HepG2 (cell line): ENCODE results near the gene MS4A6E. TPM values are rescaled to one million over a fixed set of nuclear protein-coding genes. Genes with fewer than 3 reads are reported as not detected.

Experiments used
- ATAC-seq: fragments of 200-7000 bp; cut with Tn5 transposase; 3 replicates; pipeline ENCODE4 v1.9.1; 2020; ENCODE audit warnings: mild to moderate bottlenecking, moderate library complexity
- BruUV-seq: library from RNA; stranded (reverse); fragments of 400-500 nt; replicated peaks from 2 replicates; lab custom pipeline; 2021; lab: Mats Ljungman, UMichigan
- CTCF ChIA-PET: fragments of 300-600 bp; formaldehyde crosslinking; extraction: SDS; loops from one replicate; lab custom pipeline; 2021; ENCODE audit warnings: low total read pairs, inconsistent platforms, low intra/inter-chr PET ratio; lab: Yijun Ruan, JAX
- POLR2A ChIA-PET: fragments of 350-600 bp; sonication (Branson Sonifier 250); formaldehyde crosslinking; loops from one replicate; lab custom pipeline; 2020; ENCODE audit warnings: antibody characterized with exemption, inconsistent platforms; lab: Yijun Ruan, JAX
- DNase-seq: peaks from one replicate; pipeline ENCODE4 v3.0.0-alpha.2; 2015; ENCODE audit warnings: low spot score
- FAIRE-seq: peaks from 3 replicates; lab custom pipeline; 2011; peaks lifted over from hg19 to GRCh38; lab: Jason Lieb, UNC
- H2AFZ ChIP-seq: one replicate; pipeline ENCODE4 v1.6.1; 2011; ENCODE audit warnings: low read length, inconsistent platforms
- H3K27ac ChIP-seq: fragments of 300-600 bp; 3 replicates; pipeline ENCODE4 v1.8.0; 2011; ENCODE audit warnings: mixed run types, mild to moderate bottlenecking, mixed read lengths, low read length, inconsistent platforms; ENCODE audit not compliant: insufficient read depth; ENCODE audit errors: extremely low read length
- H3K27me3 ChIP-seq, 2 experiments: fragments of 200-600 bp in 1 of 2; 2 replicates in 1 of 2; 3 replicates in 1 of 2; pipeline versions ENCODE4 v1.6.0 to v1.8.0; 2011; ENCODE audit warnings: low read length in 2 of 2, mild to moderate bottlenecking in 2 of 2, moderate library complexity in 2 of 2, inconsistent platforms in 1 of 2; ENCODE audit not compliant: insufficient read depth in 2 of 2, control insufficient read depth in 1 of 2
- H3K36me3 ChIP-seq, 2 experiments: fragments of 200-600 bp in 1 of 2; replicated peaks in 1 of 2; 2 replicates in 1 of 2; 3 replicates in 1 of 2; pipeline versions ENCODE4 v1.5.1 to v1.8.0; 2011; ENCODE audit warnings: low read length in 2 of 2, inconsistent platforms in 1 of 2; ENCODE audit not compliant: insufficient read depth in 2 of 2, control insufficient read depth in 1 of 2
- H3K4me1 ChIP-seq: 2 replicates; pipeline ENCODE4 v1.5.1; 2012; ENCODE audit warnings: low read length, inconsistent platforms; ENCODE audit not compliant: insufficient read depth
- H3K4me2 ChIP-seq: 2 replicates; pipeline ENCODE4 v1.6.0; 2011; ENCODE audit warnings: low read depth, low read length, inconsistent platforms
- H3K4me3 ChIP-seq, 3 experiments: fragments of 200-600 bp in 1 of 3; sonication (generic), shearing (Covaris generic) in 1 of 3; replicated peaks in 1 of 3; 2 replicates each; pipeline ENCODE4 v1.5.1; 2011 to 2016; ENCODE audit warnings: low read length in 3 of 3, inconsistent platforms in 2 of 3, low read depth in 2 of 3, mild to moderate bottlenecking in 2 of 3, control low read depth in 1 of 3, mixed read lengths in 1 of 3; ENCODE audit not compliant: insufficient read depth in 1 of 3
- H3K79me2 ChIP-seq: one replicate; pipeline ENCODE4 v1.6.1; 2011; ENCODE audit warnings: low read length, inconsistent platforms; ENCODE audit not compliant: insufficient read depth
- H3K9ac ChIP-seq: 2 replicates; pipeline ENCODE4 v1.6.0; 2011; ENCODE audit warnings: mild to moderate bottlenecking, low read depth, low read length, inconsistent platforms; ENCODE audit not compliant: insufficient read depth
- H3K9me3 ChIP-seq: 2 replicates; pipeline ENCODE4 v1.5.1; 2012; ENCODE audit warnings: mild to moderate bottlenecking, low read length
- H4K20me1 ChIP-seq: 2 replicates; pipeline ENCODE4 v1.6.0; 2011; ENCODE audit warnings: inconsistent platforms, mild to moderate bottlenecking, low read length, moderate library complexity; ENCODE audit not compliant: insufficient read depth
- BORCS8-MEF2B ChIP-seq: sonication (generic); formaldehyde crosslinking; IDR thresholded peaks from 2 replicates; pipeline ENCODE4 v1.8.0; 2022; ENCODE audit warnings: mild to moderate bottlenecking, missing genetic modification reagents
- HMG20A ChIP-seq: IDR thresholded peaks from 2 replicates; pipeline ENCODE4 v1.6.1; 2016; ENCODE audit warnings: borderline replicate concordance
- IRF2 ChIP-seq: IDR thresholded peaks from 2 replicates; pipeline ENCODE4 v1.6.1; 2018; ENCODE audit warnings: missing genetic modification reagents, missing compliant biosample characterization
- MAFF ChIP-seq: IDR thresholded peaks from 2 replicates; pipeline ENCODE4 v1.6.1; 2011; ENCODE audit warnings: low read depth, low read length, improper control_type of control experiment
- PCBP1 ChIP-seq: fragments of 200-400 bp; formaldehyde crosslinking; IDR thresholded peaks from 2 replicates; pipeline ENCODE4 v1.6.1; 2017; ENCODE audit warnings: mild to moderate bottlenecking, low read depth, low read length, borderline replicate concordance
- RCOR2 ChIP-seq: IDR thresholded peaks from 2 replicates; pipeline ENCODE4 v1.6.1; 2016; ENCODE audit warnings: missing biosample characterization, missing genetic modification reagents
- SMC3 ChIP-seq: IDR thresholded peaks from 2 replicates; pipeline ENCODE4 v1.6.1; 2011; ENCODE audit warnings: low read length, improper control_type of control experiment
- TBP ChIP-seq: sonication (generic); formaldehyde crosslinking; IDR thresholded peaks from 2 replicates; pipeline ENCODE4 v1.5.0; 2020; ENCODE audit warnings: missing genetic modification reagents
- ZBTB21 ChIP-seq: sonication (generic); formaldehyde crosslinking; IDR thresholded peaks from 2 replicates; pipeline ENCODE4 v1.4.0; 2020; ENCODE audit warnings: missing genetic modification reagents
- ZFX ChIP-seq: sonication (generic); formaldehyde crosslinking; IDR thresholded peaks from 2 replicates; pipeline ENCODE4 v1.4.0; 2020; ENCODE audit warnings: mild to moderate bottlenecking, low read depth, missing genetic modification reagents, moderate library complexity
- ZFYVE20 ChIP-seq: sonication (generic); formaldehyde crosslinking; IDR thresholded peaks from 2 replicates; pipeline ENCODE4 v1.8.0; 2023; ENCODE audit warnings: low read depth, mild to moderate bottlenecking, moderate library complexity, missing genetic modification reagents, borderline replicate concordance
- ZNF75D ChIP-seq: sonication (generic); formaldehyde crosslinking; IDR thresholded peaks from 2 replicates; pipeline ENCODE4 v1.8.1; 2023; ENCODE audit warnings: missing genetic modification reagents, mild to moderate bottlenecking, borderline replicate concordance
- ZSCAN25 ChIP-seq: sonication (generic); formaldehyde crosslinking; IDR thresholded peaks from 2 replicates; pipeline ENCODE4 v1.8.0; 2022; ENCODE audit warnings: mild to moderate bottlenecking, missing genetic modification reagents
- ZSCAN30 ChIP-seq: sonication (generic); formaldehyde crosslinking; IDR thresholded peaks from 2 replicates; pipeline ENCODE4 v1.5.0; 2020; ENCODE audit warnings: mild to moderate bottlenecking, missing genetic modification reagents
- WGBS: methylation state at CpG from one replicate; pipeline ENCODE4 v1.1.6; 2017; ENCODE audit warnings: low lambda C conversion rate; 5-methylcytosine and 5-hydroxymethylcytosine counted together
- in situ Hi-C: cut with HindIII; loops from 2 replicates; pipeline ENCODE4 v1.10.0; 2017; ENCODE audit warnings: low pct_unique_long_range_greater_than_20kb; ENCODE audit not compliant: extremely low pct_ligation_motif_present
- intact Hi-C: fragments of 100-400 bp; cut with micrococcal nuclease; formaldehyde crosslinking; loops from one replicate; pipeline ENCODE4 v1.10.0; 2022; ENCODE audit not compliant: unreplicated experiment
- polyA plus RNA-seq, 8 experiments: library from polyadenylated mRNA; depleted of rRNA in 3 of 8; stranded (reverse) in 7 of 8; unstranded in 1 of 8; fragments of >200 nt; fragmentation: Illumina TruSeq in 4 of 8; extraction: Trizol in 4 of 8; gene quantifications; 2 replicates each; pipeline versions ENCODE4 v1.2.1 to v1.2.3, GENCODE V29; 2011 to 2016; ENCODE audit warnings: low read depth in 4 of 8, missing spikeins in 1 of 8, mixed read lengths in 1 of 8; ENCODE audit not compliant: insufficient read depth in 1 of 8
- total RNA-seq, 5 experiments: library from RNA; depleted of rRNA; stranded (reverse); fragments of >200 nt; fragmentation: Illumina TruSeq; extraction: Trizol; gene quantifications; 2 replicates each; pipeline ENCODE4 v1.2.3, GENCODE V29; 2016; ENCODE audit warnings: low read depth in 1 of 5
- TF ChIP-seq, protein P1 (sequence below): sonication (generic); formaldehyde crosslinking; IDR thresholded peaks from 2 replicates; pipeline ENCODE4 v1.8.0; 2022; ENCODE audit warnings: mild to moderate bottlenecking, missing genetic modification reagents; ENCODE audit not compliant: insufficient replicate concordance
- TF ChIP-seq, protein P2 (sequence below): sonication (generic); formaldehyde crosslinking; IDR thresholded peaks from 2 replicates; pipeline ENCODE4 v1.5.0; 2020; ENCODE audit warnings: mild to moderate bottlenecking, missing genetic modification reagents, moderate library complexity
- TF ChIP-seq, protein P3 (sequence below): IDR thresholded peaks from 2 replicates; pipeline ENCODE4 v1.6.1; 2016
- TF ChIP-seq, protein P4 (sequence below): sonication (generic); formaldehyde crosslinking; conservative IDR thresholded peaks from 2 replicates; pipeline ENCODE4 v1.4.0; 2020; ENCODE audit warnings: missing genetic modification reagents

The MS4A6E gene
- total and polyA plus RNA-seq, 2 of the 13 experiments (the other 11 are each of a cell fraction or from before 2014, with no cell fraction given): not detected

DNA sequence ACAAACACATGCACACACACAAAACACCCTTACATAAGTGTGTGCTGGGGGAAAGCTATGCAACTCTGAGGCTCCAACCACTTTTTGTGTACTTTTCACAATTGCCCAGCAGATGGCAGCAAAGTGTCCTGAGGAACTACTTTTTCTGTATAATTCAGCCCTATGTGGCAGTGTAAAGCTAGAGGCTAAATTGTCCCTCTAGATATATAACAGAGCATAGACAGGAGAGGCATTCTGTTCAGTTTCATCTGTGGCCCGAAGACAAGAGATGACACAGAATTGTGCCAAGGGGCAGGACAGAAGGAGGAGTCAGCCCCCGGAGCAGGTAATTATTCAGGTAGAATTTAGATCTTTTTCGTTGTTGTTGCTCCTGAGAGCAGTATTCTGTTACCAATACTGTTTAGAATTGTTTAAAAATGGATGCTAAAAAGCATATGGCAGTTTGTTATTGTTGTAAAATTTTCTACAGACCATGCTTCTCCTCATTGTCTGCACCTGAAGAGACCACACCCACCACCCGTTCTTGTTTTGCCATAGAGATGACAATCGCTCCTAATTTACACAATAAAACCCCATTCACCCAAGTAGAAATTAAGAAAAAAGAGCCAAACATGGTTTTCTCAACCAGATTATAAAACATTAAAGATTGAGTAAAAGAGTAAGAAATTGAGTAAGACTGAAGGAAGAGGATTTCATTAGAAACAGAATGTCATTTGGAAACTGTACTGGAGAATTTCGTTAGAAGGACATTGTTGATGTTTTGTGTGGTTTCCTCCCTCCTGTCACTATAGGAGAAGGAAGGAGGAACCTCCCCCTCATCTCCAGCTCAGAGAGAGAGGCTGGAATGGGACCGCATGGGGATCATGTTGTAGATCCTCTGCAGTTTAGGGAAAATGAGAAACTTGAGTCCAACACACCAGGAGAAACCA, 36.8 kb downstream of the MS4A6E start:
- no TSS peak for BruUV-seq
- H3K79me2 ChIP-seq: no peaks in the 10 kb centered on the region
- POLR2A ChIA-PET: no interaction called here
- peak; percentile 66 for FAIRE-seq
- H3K27me3 ChIP-seq: peaks cover 0 to 3% of the 10 kb centered on the region in 2 experiments; a peak in 1 of 5 replicates
- 46% methylated on average over 7 of the region's 7 CpGs for WGBS
- DNase-seq: peak; percentile 58
- H3K9me3 ChIP-seq: peaks cover 11% of the 10 kb centered on the region
- in situ Hi-C loops: loop anchor here (5.0 kb wide), 1 partner anchor 253 kb away; no protein-coding TSS in a partner anchor
- H4K20me1 ChIP-seq: no peaks in the 10 kb centered on the region
- H3K27ac ChIP-seq: no peak overlapping the region
- intact Hi-C loops: loop anchor here (1.0 to 5.0 kb wide), 3 partner anchors 123 to 398 kb away; no protein-coding TSS in a partner anchor
- H2AFZ ChIP-seq: no peak overlapping the region
- no peak overlapping the region for H3K4me3 ChIP-seq
- no peak overlapping the region for H3K4me2 ChIP-seq
- H3K4me1 ChIP-seq: no peaks in the 10 kb centered on the region
- CTCF ChIA-PET: interaction anchor here (0.7 to 2.2 kb wide), 4 partner anchors 21 to 254 kb away, joined by 3 to 14 read pairs (median 8); no protein-coding TSS in a partner anchor
- H3K9ac ChIP-seq: no peak overlapping the region
- H3K36me3 ChIP-seq: no peaks in the 10 kb centered on the region
- ATAC-seq: peak; percentile 79
- TF ChIP-seq TBP (CRISPR knock-in tag) (no peak), ZSCAN30 (no peak), MAFF (no peak), RCOR2 (CRISPR knock-in tag) (no peak), HMG20A (CRISPR knock-in tag) (no peak), ZSCAN25 (CRISPR knock-in tag) (no peak), PCBP1 (no peak), BORCS8-MEF2B (CRISPR knock-in tag) (no peak), ZFX (CRISPR knock-in tag) (no peak), ZFYVE20 (CRISPR knock-in tag) (no peak), ZNF75D (no peak), IRF2 (CRISPR knock-in tag) (no peak), SMC3 (peak; percentile 69; the same call in 1 of the 2 replicates), ZBTB21 (no peak)
- TF ChIP-seq, protein P1, sequence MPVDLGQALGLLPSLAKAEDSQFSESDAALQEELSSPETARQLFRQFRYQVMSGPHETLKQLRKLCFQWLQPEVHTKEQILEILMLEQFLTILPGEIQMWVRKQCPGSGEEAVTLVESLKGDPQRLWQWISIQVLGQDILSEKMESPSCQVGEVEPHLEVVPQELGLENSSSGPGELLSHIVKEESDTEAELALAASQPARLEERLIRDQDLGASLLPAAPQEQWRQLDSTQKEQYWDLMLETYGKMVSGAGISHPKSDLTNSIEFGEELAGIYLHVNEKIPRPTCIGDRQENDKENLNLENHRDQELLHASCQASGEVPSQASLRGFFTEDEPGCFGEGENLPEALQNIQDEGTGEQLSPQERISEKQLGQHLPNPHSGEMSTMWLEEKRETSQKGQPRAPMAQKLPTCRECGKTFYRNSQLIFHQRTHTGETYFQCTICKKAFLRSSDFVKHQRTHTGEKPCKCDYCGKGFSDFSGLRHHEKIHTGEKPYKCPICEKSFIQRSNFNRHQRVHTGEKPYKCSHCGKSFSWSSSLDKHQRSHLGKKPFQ (CRISPR knock-in tag): no peak
- TF ChIP-seq, protein P2, sequence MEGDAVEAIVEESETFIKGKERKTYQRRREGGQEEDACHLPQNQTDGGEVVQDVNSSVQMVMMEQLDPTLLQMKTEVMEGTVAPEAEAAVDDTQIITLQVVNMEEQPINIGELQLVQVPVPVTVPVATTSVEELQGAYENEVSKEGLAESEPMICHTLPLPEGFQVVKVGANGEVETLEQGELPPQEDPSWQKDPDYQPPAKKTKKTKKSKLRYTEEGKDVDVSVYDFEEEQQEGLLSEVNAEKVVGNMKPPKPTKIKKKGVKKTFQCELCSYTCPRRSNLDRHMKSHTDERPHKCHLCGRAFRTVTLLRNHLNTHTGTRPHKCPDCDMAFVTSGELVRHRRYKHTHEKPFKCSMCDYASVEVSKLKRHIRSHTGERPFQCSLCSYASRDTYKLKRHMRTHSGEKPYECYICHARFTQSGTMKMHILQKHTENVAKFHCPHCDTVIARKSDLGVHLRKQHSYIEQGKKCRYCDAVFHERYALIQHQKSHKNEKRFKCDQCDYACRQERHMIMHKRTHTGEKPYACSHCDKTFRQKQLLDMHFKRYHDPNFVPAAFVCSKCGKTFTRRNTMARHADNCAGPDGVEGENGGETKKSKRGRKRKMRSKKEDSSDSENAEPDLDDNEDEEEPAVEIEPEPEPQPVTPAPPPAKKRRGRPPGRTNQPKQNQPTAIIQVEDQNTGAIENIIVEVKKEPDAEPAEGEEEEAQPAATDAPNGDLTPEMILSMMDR (CRISPR knock-in tag): peak; percentile 78
- TF ChIP-seq, protein P3, sequence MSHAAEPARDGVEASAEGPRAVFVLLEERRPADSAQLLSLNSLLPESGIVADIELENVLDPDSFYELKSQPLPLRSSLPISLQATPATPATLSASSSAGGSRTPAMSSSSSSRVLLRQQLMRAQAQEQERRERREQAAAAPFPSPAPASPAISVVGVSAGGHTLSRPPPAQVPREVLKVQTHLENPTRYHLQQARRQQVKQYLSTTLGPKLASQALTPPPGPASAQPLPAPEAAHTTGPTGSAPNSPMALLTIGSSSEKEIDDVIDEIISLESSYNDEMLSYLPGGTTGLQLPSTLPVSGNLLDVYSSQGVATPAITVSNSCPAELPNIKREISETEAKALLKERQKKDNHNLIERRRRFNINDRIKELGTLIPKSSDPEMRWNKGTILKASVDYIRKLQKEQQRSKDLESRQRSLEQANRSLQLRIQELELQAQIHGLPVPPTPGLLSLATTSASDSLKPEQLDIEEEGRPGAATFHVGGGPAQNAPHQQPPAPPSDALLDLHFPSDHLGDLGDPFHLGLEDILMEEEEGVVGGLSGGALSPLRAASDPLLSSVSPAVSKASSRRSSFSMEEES (CRISPR knock-in tag): no peak
- TF ChIP-seq, protein P4, sequence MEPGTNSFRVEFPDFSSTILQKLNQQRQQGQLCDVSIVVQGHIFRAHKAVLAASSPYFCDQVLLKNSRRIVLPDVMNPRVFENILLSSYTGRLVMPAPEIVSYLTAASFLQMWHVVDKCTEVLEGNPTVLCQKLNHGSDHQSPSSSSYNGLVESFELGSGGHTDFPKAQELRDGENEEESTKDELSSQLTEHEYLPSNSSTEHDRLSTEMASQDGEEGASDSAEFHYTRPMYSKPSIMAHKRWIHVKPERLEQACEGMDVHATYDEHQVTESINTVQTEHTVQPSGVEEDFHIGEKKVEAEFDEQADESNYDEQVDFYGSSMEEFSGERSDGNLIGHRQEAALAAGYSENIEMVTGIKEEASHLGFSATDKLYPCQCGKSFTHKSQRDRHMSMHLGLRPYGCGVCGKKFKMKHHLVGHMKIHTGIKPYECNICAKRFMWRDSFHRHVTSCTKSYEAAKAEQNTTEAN: no peak
